GM11168 (cell line): Measurements from ENCODE around the gene VSIG1.

Experiments
- in situ Hi-C: fragments of 300-500 bp; cut with MboI; formaldehyde crosslinking; loops from one replicate; pipeline ENCODE4 v1.12.0; 2022; ENCODE audit warnings: low sequenced_read_pairs; ENCODE audit not compliant: unreplicated experiment

Gene VSIG1

GRCh38 chrX:108059801-108060200 lies 14.9 kb downstream of the VSIG1 start:
- in situ Hi-C loops: no loop called here

- in situ Hi-C loops: no loop called here
Observed at GRCh38 chrX:108064001-108064400, 19.1 kb downstream of the VSIG1 start.

- in situ Hi-C loops: no loop called here
Observed at GRCh38 chrX:108064613-108065012, 19.7 kb downstream of the VSIG1 start.

- in situ Hi-C loops: no loop called here
Observed at GRCh38 chrX:108068121-108068520, 23.3 kb downstream of the VSIG1 start.

GRCh38 chrX:108070891-108071290 lies 26.0 kb downstream of the VSIG1 start:
- in situ Hi-C loops: no loop called here

- in situ Hi-C loops: no loop called here
Observed at GRCh38 chrX:108071578-108071977, 26.7 kb downstream of the VSIG1 start.

GRCh38 chrX:108072746-108073145 lies 27.9 kb downstream of the VSIG1 start:
- in situ Hi-C loops: no loop called here

- in situ Hi-C loops: no loop called here
Observed at GRCh38 chrX:108081110-108081509, 36.2 kb downstream of the VSIG1 start.

GRCh38 chrX:108087792-108088191 lies 42.9 kb downstream of the VSIG1 start:
- in situ Hi-C loops: no loop called here

GRCh38 chrX:108088511-108088910 lies 43.6 kb downstream of the VSIG1 start:
- in situ Hi-C loops: no loop called here

GRCh38 chrX:108090491-108091263 lies 45.8 kb downstream of the VSIG1 start:
- in situ Hi-C loops: no loop called here

- in situ Hi-C loops: no loop called here
Observed at GRCh38 chrX:108091264-108091877, 46.5 kb downstream of the VSIG1 start, which contains the start of the genes ATG4A and PSMD10. Gene ATG4A, plus strand, starts transcription at chrX:108091778. Its CDS starts 49 bp downstream, at chrX:108091827. Gene PSMD10, minus strand, starts transcription at chrX:108091542. Its CDS starts 22 bp downstream, at chrX:108091520.

GRCh38 chrX:108091878-108092291 lies 47.0 kb downstream of the VSIG1 start:
- in situ Hi-C loops: no loop called here

GRCh38 chrX:108097380-108097779 lies 52.5 kb downstream of the VSIG1 start:
- in situ Hi-C loops: no loop called here

GRCh38 chrX:108105473-108105872 lies 60.6 kb downstream of the VSIG1 start:
- in situ Hi-C loops: no loop called here

GRCh38 chrX:108114541-108114940 lies 69.7 kb downstream of the VSIG1 start:
- in situ Hi-C loops: no loop called here

GRCh38 chrX:108117988-108118387 lies 73.1 kb downstream of the VSIG1 start:
- in situ Hi-C loops: no loop called here

GRCh38 chrX:108121291-108121690 lies 76.4 kb downstream of the VSIG1 start:
- in situ Hi-C loops: no loop called here

GRCh38 chrX:108122748-108123147 lies 77.9 kb downstream of the VSIG1 start:
- in situ Hi-C loops: no loop called here

GRCh38 chrX:108123591-108124366 lies 78.9 kb downstream of the VSIG1 start:
- in situ Hi-C loops: no loop called here

GRCh38 chrX:108126661-108127060 lies 81.8 kb downstream of the VSIG1 start:
- in situ Hi-C loops: no loop called here
